ENCODE results near the gene TMPRSS3.
A peak's percentile ranks its signal among the peaks of the same experiment; 100 is the strongest.

TMPRSS3 gene

DNA sequence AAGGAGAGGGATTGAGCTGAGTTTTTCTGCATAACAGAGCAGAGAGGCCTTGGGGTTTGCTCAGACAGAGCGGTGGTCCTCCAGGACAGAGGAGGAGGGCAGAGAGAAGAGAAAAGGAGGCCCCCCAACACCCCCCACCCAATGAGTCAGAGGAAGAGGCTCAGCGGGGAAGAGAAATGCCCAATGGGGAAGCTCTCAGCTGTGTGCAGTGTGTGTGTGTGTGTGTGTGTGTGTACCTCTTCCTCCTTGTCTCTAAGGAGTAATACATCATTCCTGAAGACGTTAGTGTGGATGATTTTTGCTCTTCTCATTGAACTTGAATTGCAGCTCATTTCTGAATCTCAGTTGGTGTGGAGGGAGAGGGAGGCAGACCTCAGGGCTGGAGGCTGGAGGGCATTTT is 8.7 kb downstream of the TMPRSS3 start:
- DNase-seq = no peak

DNA sequence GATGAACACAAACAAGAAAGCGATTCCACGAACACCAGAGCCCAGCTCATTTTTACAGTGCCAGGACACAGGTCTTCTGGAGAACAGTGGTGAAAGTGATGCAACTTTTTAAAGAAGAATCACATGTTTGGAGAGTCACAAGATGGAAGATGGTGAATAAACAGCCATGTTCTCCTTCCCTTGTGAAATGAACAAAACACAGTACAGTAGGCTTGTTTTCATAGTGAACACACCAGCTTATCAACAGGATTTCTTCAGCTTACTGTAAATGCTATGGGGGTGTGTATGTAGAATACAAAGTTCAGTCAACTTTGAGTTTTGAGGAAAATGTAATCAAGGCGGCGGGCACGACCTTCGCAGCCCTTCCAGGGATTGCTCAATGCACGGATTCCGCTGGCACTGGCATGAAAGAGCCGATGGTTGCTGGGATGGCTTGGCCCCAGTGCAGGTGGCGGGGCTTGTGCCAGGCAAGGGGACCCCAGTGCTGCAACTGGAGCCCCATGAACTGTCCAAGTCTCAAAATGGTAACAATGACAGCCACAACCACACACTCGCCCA is 9.7 kb downstream of the TMPRSS3 start:
- no peak for DNase-seq

DNA sequence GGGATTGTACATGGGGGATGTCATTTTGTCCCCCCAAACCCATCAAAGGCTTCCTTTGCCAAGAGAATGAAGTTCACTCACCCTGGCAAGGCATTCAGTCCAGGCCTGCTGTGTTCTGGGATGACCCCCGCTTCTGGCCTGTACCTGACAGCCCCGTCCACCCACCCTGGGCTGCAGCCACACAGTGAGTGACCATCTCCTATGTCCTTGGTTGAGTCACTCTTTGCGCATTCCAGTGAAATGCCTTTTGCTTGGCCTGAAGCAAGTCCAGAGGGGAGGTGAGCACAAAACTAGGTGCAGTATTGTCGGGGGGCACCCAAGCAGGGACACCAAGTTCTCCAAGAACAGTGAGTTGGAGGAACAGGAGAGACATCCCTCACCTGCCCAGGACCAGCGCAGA is 10.2 kb downstream of the TMPRSS3 start:
- no peak for DNase-seq

DNA sequence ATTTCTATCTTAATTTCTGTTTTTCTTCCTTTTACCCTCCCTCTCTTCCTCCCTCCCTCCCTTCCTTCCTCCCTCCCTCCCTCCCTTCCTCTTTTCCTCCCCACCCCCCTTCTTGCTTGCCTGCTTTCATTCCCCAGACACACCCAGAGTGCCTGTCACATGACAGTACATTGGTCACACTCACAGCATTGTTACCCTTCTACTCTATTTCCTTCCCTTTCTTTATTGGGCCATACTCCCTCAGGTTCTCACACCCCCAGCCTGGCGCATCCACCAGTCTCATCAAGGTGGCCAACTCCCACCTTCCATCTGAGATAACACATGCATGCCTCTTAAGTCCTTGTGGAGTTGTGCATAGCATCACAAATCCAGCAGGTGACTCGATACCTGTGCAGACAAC is 10.9 kb downstream of the TMPRSS3 start:
- DNase-seq = no peak

DNA sequence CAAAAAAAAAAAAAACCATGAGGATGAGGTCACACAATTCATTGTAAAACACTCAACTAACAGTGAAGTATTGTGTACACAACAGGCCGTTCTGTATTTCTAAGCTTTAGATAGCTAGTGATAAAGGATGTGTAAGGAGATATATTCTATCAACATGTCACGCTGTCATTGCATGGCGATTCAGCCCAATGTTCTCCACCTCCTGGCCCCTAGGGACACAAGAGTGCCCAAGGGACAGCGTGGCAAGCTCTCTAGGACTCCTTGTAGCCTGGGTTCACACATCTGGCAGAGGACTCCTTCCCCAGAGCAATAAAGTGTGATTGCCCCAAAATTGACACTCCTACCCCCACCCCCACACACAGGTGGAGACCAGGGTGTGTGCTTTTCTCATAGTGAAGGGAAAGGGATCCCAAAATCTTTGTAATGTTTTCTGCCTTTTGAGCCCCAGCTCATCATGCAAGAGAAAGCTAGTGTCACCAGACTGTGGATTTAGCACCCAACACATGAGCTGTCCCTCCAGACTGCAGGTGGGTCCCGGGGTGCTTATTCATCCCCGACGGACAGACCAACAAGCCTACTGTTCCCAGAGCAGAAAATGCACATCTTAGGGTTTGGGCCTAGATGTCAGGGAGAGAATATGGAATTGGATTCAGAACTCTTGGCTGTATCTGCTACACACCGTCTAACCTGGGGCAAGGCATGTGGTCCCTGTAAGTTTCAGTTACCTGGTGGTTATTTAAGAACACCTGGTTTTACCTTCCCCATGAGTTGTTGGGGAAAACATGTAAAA is 11.5 kb downstream of the TMPRSS3 start:
- DNase-seq = no peak

DNA sequence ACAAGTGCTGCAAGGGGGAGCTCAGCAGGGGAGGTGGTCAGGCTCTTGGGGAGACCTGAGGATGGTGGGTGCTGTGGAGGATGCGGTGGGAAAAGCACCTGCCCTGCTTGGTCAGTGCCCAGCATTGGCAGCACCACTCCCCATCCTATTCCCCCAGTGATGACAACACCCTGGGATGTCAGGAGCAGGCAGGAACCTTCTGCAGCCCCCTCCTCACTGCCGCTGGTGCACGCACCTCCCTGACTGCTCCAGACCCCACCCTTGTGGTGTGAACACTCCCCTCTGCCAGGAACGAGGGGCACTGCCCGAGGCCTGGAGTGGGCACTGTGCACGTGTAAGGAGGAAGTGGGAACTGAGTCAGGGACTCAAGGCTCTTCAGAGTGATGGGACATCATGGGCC is 12.5 kb downstream of the TMPRSS3 start:
- no peak for DNase-seq

DNA sequence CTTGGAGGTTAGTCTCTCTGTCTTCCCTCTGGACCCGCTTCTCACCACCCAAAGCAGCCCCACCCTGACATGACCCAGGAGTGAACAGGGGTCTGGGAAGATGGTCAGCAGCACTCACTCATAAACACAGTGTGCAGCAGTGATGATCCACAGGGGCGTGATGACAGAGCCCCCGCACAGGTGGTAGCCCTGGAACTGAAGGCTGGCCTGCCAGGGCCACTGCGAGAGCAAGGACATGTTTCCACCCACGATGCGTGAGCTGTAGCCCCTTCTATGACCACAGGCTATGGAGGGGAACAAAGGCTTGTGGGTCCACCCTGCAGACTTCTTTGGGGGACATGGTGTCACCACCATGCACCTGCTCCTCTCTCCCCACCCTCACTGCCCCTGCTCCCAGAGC is 12.9 kb downstream of the TMPRSS3 start:
- no peak for DNase-seq

DNA sequence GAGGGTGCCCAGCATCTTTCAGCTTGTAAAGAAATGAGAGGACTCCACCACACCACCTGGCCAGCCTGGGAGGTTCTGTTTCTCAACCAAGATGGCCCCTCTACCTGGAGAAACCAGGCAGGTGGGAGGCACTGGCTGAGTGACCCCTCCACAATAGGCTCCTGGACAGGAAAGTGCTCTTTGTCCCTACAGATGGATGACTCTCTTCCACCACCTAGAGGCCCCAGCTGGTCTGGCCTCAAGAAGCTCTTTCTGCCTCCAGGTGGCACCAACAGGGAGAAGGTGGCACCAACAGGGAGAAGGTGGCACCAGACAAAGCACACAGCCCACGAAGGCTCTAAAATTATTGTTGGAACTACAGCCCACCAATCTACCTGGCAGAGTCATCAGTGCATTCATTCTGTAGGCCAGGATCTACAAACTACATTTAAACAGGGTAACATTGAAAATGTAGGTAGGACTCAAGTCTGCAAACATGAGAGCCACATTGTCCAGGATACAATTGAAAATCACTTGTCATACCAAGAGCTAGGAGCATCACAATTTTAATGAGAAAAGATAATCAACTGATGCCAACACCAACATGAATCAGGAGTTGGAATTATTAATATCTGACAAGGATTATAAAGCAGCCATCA is 14.4 kb downstream of the TMPRSS3 start:
- peak; percentile 64 for DNase-seq

DNA sequence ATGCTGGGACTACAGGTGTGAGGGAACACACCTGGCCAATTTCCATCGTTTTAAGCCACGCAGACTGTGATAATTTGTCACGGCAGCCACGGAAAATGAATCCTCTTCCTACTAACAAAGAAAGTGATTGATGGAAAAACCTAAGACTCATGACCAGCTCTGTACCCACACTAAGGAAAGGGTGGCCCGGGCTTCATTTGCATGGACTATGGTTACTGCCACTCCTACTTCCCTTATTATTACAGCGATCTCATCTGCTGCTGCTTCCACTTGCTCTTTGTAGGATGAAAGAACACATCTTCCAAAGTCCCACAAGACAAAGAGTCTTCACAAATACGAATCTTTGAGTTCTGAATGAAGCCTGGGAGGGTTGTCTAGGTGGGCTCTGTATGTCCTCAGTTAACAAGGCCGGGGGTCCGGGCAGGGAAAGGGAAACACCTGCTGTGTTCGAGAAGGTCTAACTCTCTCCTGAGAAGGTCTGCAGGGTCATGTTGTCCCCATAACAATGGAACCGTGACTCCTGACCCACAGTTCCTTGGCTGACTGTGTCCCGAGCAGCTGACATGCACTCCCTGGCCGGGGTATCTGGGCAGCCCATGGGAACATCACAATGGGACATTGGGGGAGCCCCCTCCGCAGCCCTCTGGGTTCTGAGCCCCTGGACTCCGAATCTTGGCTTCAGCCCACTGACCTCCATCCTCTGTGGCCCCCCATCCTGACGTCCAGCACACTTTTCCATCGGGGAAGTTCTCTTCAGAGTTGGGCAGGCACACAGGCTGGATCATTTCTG is 16.2 kb downstream of the TMPRSS3 start:
- DNase-seq = no peak

DNA sequence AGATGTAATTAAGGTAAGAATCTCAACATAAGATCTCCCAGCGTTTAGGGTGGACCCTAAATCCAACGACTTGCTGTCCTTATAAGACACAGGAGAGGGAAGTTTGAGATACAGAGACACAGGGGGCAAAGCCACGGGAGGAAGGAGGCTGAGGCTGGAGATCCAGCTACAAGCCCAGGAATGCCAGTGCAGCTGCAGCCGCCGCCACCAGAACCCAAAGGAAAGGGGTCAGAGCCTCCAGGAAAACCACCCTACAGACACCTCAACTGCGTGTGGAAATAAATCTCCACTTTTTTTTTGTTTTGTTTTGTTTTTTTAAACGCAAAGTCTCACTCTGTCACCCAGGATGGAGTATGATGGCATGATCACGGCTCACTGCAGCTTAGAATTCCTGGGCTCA is 17.4 kb downstream of the TMPRSS3 start:
- DNase-seq = no peak

DNA sequence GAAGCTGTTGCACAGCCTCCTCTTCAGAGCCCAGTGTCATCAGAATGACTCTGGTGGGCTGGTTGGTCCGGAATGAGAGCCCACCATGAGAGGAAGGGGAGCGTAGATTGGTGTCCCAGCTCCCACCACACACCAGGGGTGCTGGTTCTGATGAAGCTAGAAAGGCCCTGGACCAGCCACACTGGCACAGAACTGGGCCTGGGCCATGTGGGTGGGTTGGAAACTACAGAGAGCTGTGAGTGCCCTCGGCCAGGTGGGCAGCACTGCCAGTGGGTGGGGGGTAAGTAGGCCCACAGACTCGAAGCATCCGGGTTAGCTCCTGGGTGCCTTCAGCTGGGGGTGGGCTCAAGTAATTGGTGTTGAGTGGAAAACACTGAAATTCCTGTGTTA is 17.9 kb downstream of the TMPRSS3 start:
- DNase-seq = no peak

DNA sequence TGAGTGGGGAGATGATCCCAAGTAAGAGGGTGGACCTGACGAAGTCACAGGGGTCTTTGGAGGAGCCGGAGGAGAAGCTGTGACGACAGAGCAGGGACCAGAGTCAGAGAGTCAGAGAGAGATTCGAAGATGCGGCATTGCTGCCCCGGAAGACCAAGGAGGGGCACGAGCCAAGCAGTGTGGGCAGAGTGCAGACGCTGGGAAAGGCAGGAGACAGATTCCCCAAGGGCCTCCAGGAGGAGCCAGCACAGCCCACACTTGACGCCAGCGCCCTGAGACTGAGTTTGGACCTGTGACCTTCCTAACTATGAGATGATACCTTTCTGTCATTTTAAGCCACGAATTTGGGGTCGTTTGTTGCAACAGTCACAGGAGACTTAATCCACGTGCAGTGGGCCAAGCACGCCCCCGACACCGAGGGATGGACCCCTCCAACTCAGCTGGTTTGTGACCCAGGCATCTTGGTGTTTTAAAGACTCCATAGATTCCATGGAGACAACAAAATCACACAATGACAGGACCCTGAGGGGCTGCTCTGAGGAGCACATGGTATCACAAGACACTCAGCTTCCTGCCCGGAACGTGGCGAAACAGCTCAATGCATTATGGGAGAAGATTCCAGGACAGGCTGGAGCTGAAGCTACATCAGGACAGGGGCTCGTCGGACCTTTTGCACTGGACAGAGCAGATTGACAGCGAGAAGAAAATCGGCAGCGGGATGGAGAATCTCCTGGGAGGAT is 18.5 kb downstream of the TMPRSS3 start:
- DNase-seq = no peak

DNA sequence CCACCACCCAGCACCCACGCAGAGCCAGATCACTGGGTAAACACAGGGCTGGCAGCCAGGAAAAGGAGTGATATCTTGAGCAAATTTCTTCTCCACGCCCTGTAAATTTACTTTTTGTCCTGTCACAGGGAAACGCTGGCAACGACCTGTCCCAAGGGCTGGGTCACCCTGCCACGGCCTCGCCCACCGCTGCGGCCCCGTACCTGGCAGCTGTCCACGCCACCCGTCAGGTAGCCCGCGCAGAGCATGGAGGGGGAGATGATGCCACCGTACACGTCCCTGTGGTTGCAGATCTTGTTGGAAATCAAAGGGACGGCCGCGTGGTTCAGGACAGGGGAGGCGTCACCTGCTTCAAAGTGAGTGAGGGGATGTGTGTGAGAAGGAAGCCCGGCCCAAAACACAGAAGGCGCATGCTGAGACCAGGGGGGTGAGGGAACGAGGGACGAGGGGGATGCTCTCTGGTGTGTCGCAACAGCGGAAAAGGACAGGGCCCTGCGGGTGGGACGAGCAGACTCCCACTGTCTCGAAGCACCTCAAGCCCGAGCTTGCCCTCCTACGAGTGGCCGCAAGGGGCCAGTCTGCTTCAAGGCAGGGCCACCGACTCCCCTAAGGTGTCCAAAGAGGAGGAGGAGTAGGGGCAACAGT is 19.4 kb downstream of the TMPRSS3 start:
- no peak for DNase-seq

DNA sequence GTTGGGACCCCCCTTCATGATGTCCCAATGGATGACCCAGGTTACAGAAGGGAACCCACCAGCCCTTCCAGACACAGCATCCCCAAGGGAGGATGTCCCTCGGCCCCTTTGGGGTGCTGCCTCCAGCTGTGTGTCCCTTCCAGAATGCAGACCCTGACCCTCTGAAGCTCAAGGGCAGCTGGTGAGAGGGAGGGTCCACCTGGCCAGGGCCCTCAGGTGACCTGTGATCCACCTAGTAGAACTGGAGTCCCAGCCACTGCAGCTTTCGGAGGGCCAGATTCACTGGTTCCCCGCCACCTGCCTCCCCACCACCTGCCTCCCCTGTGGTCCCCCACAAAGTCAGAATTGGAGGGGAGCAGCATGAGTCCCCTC is 19.9 kb downstream of the TMPRSS3 start:
- DNase-seq = no peak

DNA sequence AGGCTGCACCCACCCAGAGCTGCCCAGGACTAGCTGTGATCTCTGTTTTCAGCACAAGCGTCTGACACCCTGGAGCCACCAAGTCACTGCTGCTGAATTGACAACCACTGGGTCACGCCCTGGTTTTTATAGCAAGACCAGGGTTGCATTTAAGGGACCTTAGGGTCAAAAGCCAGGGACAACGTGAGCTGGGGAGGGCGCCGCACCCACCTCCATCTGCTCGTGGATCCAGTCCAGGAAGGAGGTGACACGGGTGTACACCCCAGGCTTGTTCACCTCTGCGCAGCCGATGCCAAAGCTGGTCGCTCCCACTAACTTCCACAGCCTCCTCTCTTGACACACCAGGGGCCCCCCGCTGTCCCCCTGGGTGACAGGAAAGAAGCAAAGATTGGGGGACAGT is 20.3 kb downstream of the TMPRSS3 start:
- no peak for DNase-seq

DNA sequence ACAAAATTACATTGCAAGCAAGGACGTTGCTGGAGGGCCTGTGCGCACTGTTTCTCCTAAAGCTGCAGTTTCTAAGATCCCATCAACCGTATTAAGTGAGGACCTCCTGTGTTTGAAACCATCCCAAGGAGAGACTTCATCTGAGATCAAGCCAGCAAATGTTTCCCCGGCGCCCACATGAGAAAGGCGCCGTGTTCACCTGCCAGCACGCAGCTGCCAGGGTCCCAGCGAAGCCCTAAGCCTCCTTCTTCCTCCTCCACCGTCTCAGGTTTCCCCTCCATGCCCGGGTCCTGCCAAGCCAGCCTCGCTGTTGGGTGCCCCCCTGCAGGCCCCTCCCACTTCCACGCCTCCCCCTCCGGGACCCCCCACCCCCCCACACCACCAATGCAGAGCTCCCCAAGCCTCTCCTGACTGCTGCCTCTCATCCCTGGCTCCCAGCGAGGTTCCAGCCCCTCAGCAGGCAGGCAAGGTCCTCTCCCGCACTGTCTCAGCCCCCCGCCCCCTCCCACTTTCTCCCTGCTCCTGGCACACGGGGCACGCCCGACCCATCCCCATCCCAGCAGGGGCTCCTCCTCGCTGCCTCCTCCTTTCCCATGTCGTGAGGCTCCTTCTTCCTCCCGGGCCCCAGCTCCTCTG is 20.9 kb downstream of the TMPRSS3 start:
- DNase-seq = no peak

DNA sequence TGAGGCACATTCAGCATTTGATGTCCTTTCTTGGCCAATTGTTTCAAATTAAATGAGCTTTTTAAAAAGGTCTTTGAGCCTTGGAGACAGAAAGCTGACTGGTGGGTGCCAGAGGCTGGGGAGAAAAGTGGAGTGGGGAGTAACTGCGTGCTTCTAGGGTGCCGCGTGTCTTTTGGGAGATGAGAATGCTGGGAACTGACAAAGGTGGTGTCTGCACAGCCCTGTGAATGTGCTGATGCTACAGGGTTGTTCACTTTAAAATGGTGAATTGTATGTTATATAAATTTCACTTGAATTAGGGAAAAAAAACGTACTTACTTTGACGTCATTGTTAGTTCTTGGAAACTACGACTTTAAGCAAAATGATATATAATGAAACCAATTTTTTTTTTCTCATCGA is 21.4 kb downstream of the TMPRSS3 start:
- DNase-seq = no peak

DNA sequence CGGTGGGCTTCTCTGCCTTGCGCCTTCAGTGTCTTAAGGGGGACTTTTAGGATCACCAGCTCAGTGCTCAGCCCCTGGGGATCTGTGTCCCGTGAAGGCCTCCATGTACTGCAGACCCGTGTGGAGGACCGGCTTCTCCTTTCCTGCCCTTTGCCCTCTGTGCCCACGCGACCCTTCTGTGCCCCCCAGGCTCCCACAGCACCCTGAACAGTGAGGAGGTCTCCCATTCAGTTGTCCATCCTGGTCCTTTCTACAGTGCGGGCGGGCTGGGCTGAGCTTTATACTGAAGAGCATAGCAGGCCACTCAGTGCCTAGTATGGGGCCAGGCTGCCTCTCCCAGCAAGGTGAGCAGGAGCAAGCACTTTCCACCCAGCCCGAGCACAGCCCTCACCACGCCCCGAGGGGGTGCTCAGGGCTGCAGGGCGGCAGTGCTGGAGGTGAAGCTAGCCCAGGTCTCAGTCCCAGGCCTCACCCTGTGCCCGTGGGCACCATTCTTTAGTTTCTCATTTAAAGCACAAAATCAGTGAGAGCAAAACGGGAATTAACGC is 21.9 kb downstream of the TMPRSS3 start:
- no peak for DNase-seq

DNA sequence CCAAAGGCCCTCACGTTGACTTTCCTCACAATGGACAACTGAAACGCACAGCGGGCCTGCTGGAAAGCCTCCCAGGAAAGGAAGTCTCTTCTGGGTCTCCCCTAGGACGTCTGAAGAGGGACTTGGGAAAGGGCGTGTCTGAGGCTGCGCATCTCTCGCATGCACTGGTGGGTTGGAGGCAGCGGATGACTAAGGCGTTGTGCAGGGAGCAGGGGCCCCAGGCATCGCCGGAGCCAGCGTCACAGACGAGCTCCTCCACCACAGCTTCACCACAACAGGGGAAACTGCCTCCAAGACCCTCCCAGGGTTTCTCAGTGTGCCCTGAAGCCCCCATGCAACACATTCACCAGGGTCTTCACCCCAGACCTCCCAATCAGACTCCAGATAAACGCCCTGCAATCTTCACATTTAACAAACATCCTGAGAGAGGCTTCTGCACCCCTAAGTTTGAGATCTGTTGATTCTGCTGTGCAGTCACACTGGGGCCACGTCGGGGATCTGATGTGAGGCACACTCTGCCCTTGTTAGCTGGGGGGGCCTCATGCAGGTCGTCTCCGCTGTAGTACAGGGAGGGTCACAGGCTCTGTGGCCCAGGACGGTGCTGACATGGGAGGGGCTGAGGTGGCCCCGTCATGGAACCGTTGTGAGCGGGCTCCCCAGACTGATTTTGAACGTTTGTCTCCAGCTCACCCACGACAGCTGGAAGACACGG is 22.5 kb downstream of the TMPRSS3 start:
- DNase-seq = no peak

DNA sequence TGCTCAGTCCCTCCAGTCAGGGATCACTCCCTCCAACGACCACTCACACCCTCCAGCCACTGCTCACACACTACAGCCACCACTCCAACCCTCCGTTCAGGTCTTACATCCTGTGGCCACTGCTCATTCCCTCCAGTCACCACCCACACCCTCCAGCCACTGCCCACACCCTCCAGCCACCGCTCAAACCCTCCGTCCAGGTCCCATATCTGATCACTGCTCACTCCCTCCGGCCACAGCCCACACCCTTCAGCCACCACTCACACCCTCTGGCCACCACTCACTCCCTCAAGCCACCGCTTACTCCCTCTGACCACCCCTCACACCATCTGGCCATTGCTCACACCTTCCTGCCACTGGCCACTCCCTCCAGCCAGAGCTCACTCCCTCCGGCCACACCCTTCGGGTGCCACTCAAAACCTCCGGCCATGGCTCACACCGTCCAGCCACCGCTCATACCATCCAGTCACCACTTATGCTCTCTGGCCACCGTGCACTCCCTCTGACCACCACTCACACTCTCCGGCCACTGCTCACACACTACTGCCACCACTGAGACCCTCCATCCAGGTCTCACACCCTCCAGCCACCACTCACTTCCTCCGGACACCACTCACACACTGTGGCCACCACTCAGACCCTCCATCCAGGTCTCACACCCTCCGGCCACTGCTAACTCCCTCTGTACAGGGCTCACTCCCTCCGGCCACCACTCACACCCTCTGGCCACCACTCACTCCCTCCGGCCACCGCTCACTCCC is 24.8 kb downstream of the TMPRSS3 start:
- DNase-seq = no peak
